A673 (cell line): Measurements from ENCODE around the gene NOS1AP. TPM values are rescaled to one million over a fixed set of nuclear protein-coding genes. Genes with fewer than 3 reads are reported as not detected.

Source experiments
- BruUV-seq: library from RNA; stranded (reverse); fragments of 400-500 nt; replicated peaks from 2 replicates; lab custom pipeline; 2021; lab: Mats Ljungman, UMichigan
- CTCF ChIA-PET: fragments of 300-600 bp; sonication (Branson Sonifier 250); formaldehyde crosslinking; loops from one replicate; lab custom pipeline; 2022; ENCODE audit warnings: antibody characterized with exemption; lab: Charles Lee
- POLR2A ChIA-PET: fragments of 300-600 bp; sonication (Branson Sonifier 250); formaldehyde crosslinking; loops from one replicate; lab custom pipeline; 2022; ENCODE audit warnings: antibody characterized with exemption; ENCODE audit not compliant: low non-redundant PET; lab: Charles Lee
- DNase-seq: peaks from one replicate; pipeline ENCODE4 v3.0.0-alpha.2; 2015; ENCODE audit warnings: low spot score
- H3K27ac ChIP-seq: fragments of 200-600 bp; sonication (generic); 2 replicates; pipeline ENCODE4 v1.5.1; 2016; ENCODE audit warnings: mixed run types, low read depth, mild to moderate bottlenecking, mixed read lengths, antibody characterized with exemption, low read length; ENCODE audit not compliant: poor library complexity, severe bottlenecking
- H3K27me3 ChIP-seq: fragments of 200-600 bp; sonication (generic); replicated peaks from 2 replicates; pipeline ENCODE4 v1.6.1; 2017; ENCODE audit warnings: mixed run types, low read depth, mild to moderate bottlenecking, mixed read lengths, antibody characterized with exemption, low read length; ENCODE audit not compliant: insufficient read depth, poor library complexity
- H3K36me3 ChIP-seq: fragments of 200-600 bp; sonication (generic); 2 replicates; pipeline ENCODE4 v1.6.1; 2016; ENCODE audit warnings: mixed run types, mild to moderate bottlenecking, mixed read lengths, antibody characterized with exemption, low read length; ENCODE audit not compliant: insufficient read depth, poor library complexity, severe bottlenecking
- H3K4me1 ChIP-seq: fragments of 200-600 bp; sonication (generic); 2 replicates; pipeline ENCODE4 v1.6.1; 2017; ENCODE audit warnings: mixed run types, mild to moderate bottlenecking, mixed read lengths, antibody characterized with exemption, low read length; ENCODE audit not compliant: insufficient read depth, poor library complexity, severe bottlenecking
- H3K4me3 ChIP-seq: fragments of 200-600 bp; sonication (generic); 2 replicates; pipeline ENCODE4 v1.5.1; 2016; ENCODE audit warnings: low read depth, mixed run types, mild to moderate bottlenecking, mixed read lengths, low read length; ENCODE audit not compliant: poor library complexity, severe bottlenecking
- H3K9me3 ChIP-seq: fragments of 200-600 bp; sonication (generic); 2 replicates; pipeline ENCODE4 v1.6.1; 2016; ENCODE audit warnings: mixed run types, low read depth, mild to moderate bottlenecking, mixed read lengths, antibody characterized with exemption, low read length; ENCODE audit not compliant: poor library complexity, severe bottlenecking
- EZH2 ChIP-seq: fragments of 200-600 bp; sonication (generic); IDR thresholded peaks from 2 replicates; pipeline ENCODE4 v1.6.1; 2017; ENCODE audit warnings: borderline replicate concordance, low read depth, mild to moderate bottlenecking, mixed read lengths, antibody characterized with exemption, low read length; ENCODE audit not compliant: poor library complexity, severe bottlenecking
- intact Hi-C: fragments of 100-400 bp; cut with micrococcal nuclease; formaldehyde crosslinking; loops from one replicate; pipeline ENCODE4 v1.10.0; 2022; ENCODE audit not compliant: unreplicated experiment
- total RNA-seq: library from RNA; stranded (reverse); gene quantifications from 2 replicates; pipeline ENCODE4 v1.2.3, GENCODE V29; 2021
- TF ChIP-seq, protein P1 (sequence below): fragments of 300-800, 200-600 bp; sonication (generic); conservative IDR thresholded peaks from 2 replicates; pipeline ENCODE4 v1.5.1; 2017; ENCODE audit warnings: low read depth, mild to moderate bottlenecking, antibody characterized with exemption, low read length, moderate library complexity, mixed read lengths

Gene NOS1AP
- total RNA-seq, 1 experiment from 2014 or later: 28.0 TPM

GRCh38 chr1:162113419-162113818 is 43.9 kb downstream of the NOS1AP start:
- BruUV-seq: no TSS peak
- ChIA-PET POLR2A (no interaction called here), CTCF (no interaction called here)

GRCh38 chr1:162117039-162117774 is 47.7 kb downstream of the NOS1AP start:
- POLR2A ChIA-PET: no interaction called here
- Histone ChIP-seq H3K4me1 (peaks cover 8% of the 10 kb centered on the region), H3K27me3 (no peaks in the 10 kb centered on the region), H3K27ac (no peak overlapping the region), H3K4me3 (no peak overlapping the region), H3K36me3 (no peaks in the 10 kb centered on the region), H3K9me3 (no peaks in the 10 kb centered on the region)
- CTCF ChIA-PET: interaction anchor here (0.6 kb wide), 1 partner anchor 225 kb away, joined by 3 read pairs; no protein-coding TSS in a partner anchor
- no peak for DNase-seq
- TF ChIP-seq, protein P1, sequence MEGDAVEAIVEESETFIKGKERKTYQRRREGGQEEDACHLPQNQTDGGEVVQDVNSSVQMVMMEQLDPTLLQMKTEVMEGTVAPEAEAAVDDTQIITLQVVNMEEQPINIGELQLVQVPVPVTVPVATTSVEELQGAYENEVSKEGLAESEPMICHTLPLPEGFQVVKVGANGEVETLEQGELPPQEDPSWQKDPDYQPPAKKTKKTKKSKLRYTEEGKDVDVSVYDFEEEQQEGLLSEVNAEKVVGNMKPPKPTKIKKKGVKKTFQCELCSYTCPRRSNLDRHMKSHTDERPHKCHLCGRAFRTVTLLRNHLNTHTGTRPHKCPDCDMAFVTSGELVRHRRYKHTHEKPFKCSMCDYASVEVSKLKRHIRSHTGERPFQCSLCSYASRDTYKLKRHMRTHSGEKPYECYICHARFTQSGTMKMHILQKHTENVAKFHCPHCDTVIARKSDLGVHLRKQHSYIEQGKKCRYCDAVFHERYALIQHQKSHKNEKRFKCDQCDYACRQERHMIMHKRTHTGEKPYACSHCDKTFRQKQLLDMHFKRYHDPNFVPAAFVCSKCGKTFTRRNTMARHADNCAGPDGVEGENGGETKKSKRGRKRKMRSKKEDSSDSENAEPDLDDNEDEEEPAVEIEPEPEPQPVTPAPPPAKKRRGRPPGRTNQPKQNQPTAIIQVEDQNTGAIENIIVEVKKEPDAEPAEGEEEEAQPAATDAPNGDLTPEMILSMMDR: no peak
- TF ChIP-seq EZH2: no peak
- BruUV-seq: no TSS peak
- intact Hi-C loops: no loop called here

More at GRCh38 chr1:162113419-162113818, 43.9 kb downstream of the NOS1AP start:
- no peaks in the 10 kb centered on the region for H3K36me3 ChIP-seq
- TF ChIP-seq, protein P1: no peak
- no peak for TF ChIP-seq EZH2
- H3K27ac ChIP-seq: no peak overlapping the region
- no peaks in the 10 kb centered on the region for H3K27me3 ChIP-seq
- DNase-seq: no peak
- no peak overlapping the region for H3K4me3 ChIP-seq
- intact Hi-C loops: no loop called here
- H3K4me1 ChIP-seq: peaks cover 12% of the 10 kb centered on the region
- peaks cover 7% of the 10 kb centered on the region for H3K9me3 ChIP-seq

GRCh38 chr1:162118063-162118462 is 48.6 kb downstream of the NOS1AP start:
- POLR2A ChIA-PET: no interaction called here
- intact Hi-C loops: no loop called here
- BruUV-seq: no TSS peak
- TF ChIP-seq EZH2: no peak
- TF ChIP-seq, protein P1: no peak
- H3K27me3 ChIP-seq: no peaks in the 10 kb centered on the region
- CTCF ChIA-PET: interaction anchor here (0.6 kb wide), 1 partner anchor 225 kb away, joined by 3 read pairs; no protein-coding TSS in a partner anchor
- peaks cover under 1% of the 10 kb centered on the region for H3K4me1 ChIP-seq
- no peak overlapping the region for H3K4me3 ChIP-seq
- H3K36me3 ChIP-seq: no peaks in the 10 kb centered on the region
- no peaks in the 10 kb centered on the region for H3K9me3 ChIP-seq
- no peak for DNase-seq
- no peak overlapping the region for H3K27ac ChIP-seq
